ENCODE results near the gene CLDN24. TPM values are rescaled to one million over a fixed set of nuclear protein-coding genes. Genes with fewer than 3 reads are reported as not detected.

The CLDN24 gene
- total RNA-seq (ENCODE audit: low replicate concordance), result not detected in 2 replicates

GRCh38 chr4:183322326-183322725, at the start of gene CLDN24:
CLDN24 (minus strand) TSS chr4:183322426; CDS start chr4:183322426, 0 bp downstream.

GRCh38 chr4:183320211-183321059, 1.8 kb downstream of the CLDN24 start, which contains the start of gene CLDN22:
CLDN22 (minus strand) TSS chr4:183320276; CDS start chr4:183320218, 58 bp downstream.

Other genes starting within 250 kb of the CLDN24 start
- 5.5 and 32.5 TPM in 2 replicates for gene WWC2, start 223.2 kb downstream of the CLDN24 start, total RNA-seq (ENCODE audit: low replicate concordance)
- gene CLDN22, start 2.1 kb downstream of the CLDN24 start, total RNA-seq (ENCODE audit: low replicate concordance), result 0.23 TPM in 1 of 2 replicates, not detected in the other
- gene CDKN2AIP, start 122.2 kb upstream of the CLDN24 start, total RNA-seq (ENCODE audit: low replicate concordance), result 11.7 and 11.8 TPM in 2 replicates
- 6.6 and 7.0 TPM in 2 replicates for gene ING2, start 182.6 kb upstream of the CLDN24 start, total RNA-seq (ENCODE audit: low replicate concordance)